H9 (cell line): ENCODE measurements around the gene POFUT2. TPM values are rescaled to one million over a fixed set of nuclear protein-coding genes. Genes with fewer than 3 reads are reported as not detected.

ENCODE experiments used
- DNase-seq: peaks from one replicate; pipeline ENCODE4 v3.0.0-alpha.2; 2017
- H2AFZ ChIP-seq: one replicate; pipeline ENCODE4 v1.6.1; 2013; ENCODE audit warnings: mild to moderate bottlenecking, low read length, control low read depth, moderate library complexity
- H2AK5ac ChIP-seq: 2 replicates; pipeline ENCODE4 v1.6.1; 2013; ENCODE audit warnings: low read length, control low read depth, mixed read lengths; ENCODE audit not compliant: insufficient read length
- H2BK120ac ChIP-seq: one replicate; pipeline ENCODE4 v1.6.1; 2013; ENCODE audit warnings: low read depth, mild to moderate bottlenecking, low read length, control low read depth, inconsistent platforms; ENCODE audit not compliant: poor library complexity, severe bottlenecking
- H2BK12ac ChIP-seq: 2 replicates; pipeline ENCODE4 v1.6.1; 2013; ENCODE audit warnings: low read length, control low read depth, mixed read lengths, low read depth; ENCODE audit not compliant: insufficient read length
- H2BK15ac ChIP-seq: 2 replicates; pipeline ENCODE4 v1.6.1; 2013; ENCODE audit warnings: low read depth, low read length, control low read depth
- H2BK20ac ChIP-seq: one replicate; pipeline ENCODE4 v1.6.1; 2013; ENCODE audit warnings: low read depth, mild to moderate bottlenecking, low read length, control low read depth, inconsistent platforms; ENCODE audit not compliant: poor library complexity, severe bottlenecking
- H2BK5ac ChIP-seq: 2 replicates; pipeline ENCODE4 v1.6.1; 2013; ENCODE audit warnings: low read length, control low read depth, mixed read lengths; ENCODE audit not compliant: insufficient read length
- H3K14ac ChIP-seq: 2 replicates; pipeline ENCODE4 v1.6.1; 2013; ENCODE audit warnings: low read length, control low read depth; ENCODE audit not compliant: insufficient read depth
- H3K18ac ChIP-seq: 2 replicates; pipeline ENCODE4 v1.6.1; 2013; ENCODE audit warnings: low read depth, mild to moderate bottlenecking, mixed read lengths, low read length, control low read depth; ENCODE audit not compliant: insufficient read length
- H3K23ac ChIP-seq: 2 replicates; pipeline ENCODE4 v1.6.1; 2013; ENCODE audit warnings: low read length, control low read depth, mixed read lengths, low read depth; ENCODE audit not compliant: insufficient read length
- H3K23me2 ChIP-seq: 2 replicates; pipeline ENCODE4 v1.6.1; 2013; ENCODE audit warnings: low read depth, mild to moderate bottlenecking, mixed read lengths, low read length, control low read depth; ENCODE audit not compliant: insufficient read length, poor library complexity, severe bottlenecking
- H3K27ac ChIP-seq: 2 replicates; pipeline ENCODE4 v1.5.1; 2013; ENCODE audit warnings: low read length, control low read depth, mixed read lengths, low read depth; ENCODE audit not compliant: insufficient read length
- H3K27me3 ChIP-seq: 2 replicates; pipeline ENCODE4 v1.6.1; 2013; ENCODE audit warnings: low read length, control low read depth, inconsistent platforms; ENCODE audit not compliant: insufficient read depth
- H3K4ac ChIP-seq: 2 replicates; pipeline ENCODE4 v1.6.1; 2013; ENCODE audit warnings: low read depth, mild to moderate bottlenecking, control low read depth, inconsistent platforms, low read length, moderate library complexity
- H3K4me1 ChIP-seq: 2 replicates; pipeline ENCODE4 v1.6.1; 2013; ENCODE audit warnings: low read length, control low read depth, inconsistent platforms; ENCODE audit not compliant: insufficient read depth
- H3K4me2 ChIP-seq: 2 replicates; pipeline ENCODE4 v1.6.1; 2013; ENCODE audit warnings: low read length, control low read depth, mixed read lengths; ENCODE audit not compliant: insufficient read length, insufficient read depth
- H3K56ac ChIP-seq: 2 replicates; pipeline ENCODE4 v1.6.1; 2013; ENCODE audit warnings: low read depth, mild to moderate bottlenecking, mixed read lengths, low read length, control low read depth; ENCODE audit not compliant: insufficient read length
- H3K79me1 ChIP-seq: 2 replicates; pipeline ENCODE4 v1.6.1; 2013; ENCODE audit warnings: low read depth, mild to moderate bottlenecking, moderate library complexity, low read length, control low read depth, inconsistent platforms; ENCODE audit not compliant: insufficient read depth, poor library complexity, severe bottlenecking
- H3K79me2 ChIP-seq: 2 replicates; pipeline ENCODE4 v1.6.1; 2013; ENCODE audit warnings: low read length, control low read depth, inconsistent platforms; ENCODE audit not compliant: insufficient read depth
- H3K9ac ChIP-seq: 2 replicates; pipeline ENCODE4 v1.6.1; 2013; ENCODE audit warnings: low read length, control low read depth, mixed read lengths; ENCODE audit not compliant: insufficient read length; ENCODE audit errors: extremely low read depth
- H3K9me3 ChIP-seq: one replicate; pipeline ENCODE4 v1.6.1; 2013; ENCODE audit warnings: low read depth, low read length, inconsistent platforms; ENCODE audit not compliant: control insufficient read depth
- H3T11ph ChIP-seq: one replicate; pipeline ENCODE4 v1.6.1; 2013; ENCODE audit warnings: mild to moderate bottlenecking, low read length, control low read depth, inconsistent platforms
- H4K20me1 ChIP-seq: one replicate; pipeline ENCODE4 v1.6.1; 2013; ENCODE audit not compliant: control insufficient read depth, insufficient read length, insufficient read depth
- H4K5ac ChIP-seq: 2 replicates; pipeline ENCODE4 v1.6.1; 2013; ENCODE audit warnings: low read depth, mild to moderate bottlenecking, mixed read lengths, low read length, control low read depth; ENCODE audit not compliant: insufficient read length
- H4K8ac ChIP-seq: replicated peaks from 2 replicates; pipeline ENCODE4 v1.6.1; 2013; ENCODE audit warnings: low read length, control low read depth, mixed read lengths, low read depth; ENCODE audit not compliant: insufficient read length
- H4K91ac ChIP-seq: 2 replicates; pipeline ENCODE4 v1.6.1; 2013; ENCODE audit warnings: low read depth, mild to moderate bottlenecking, moderate library complexity, mixed read lengths, low read length, control low read depth; ENCODE audit not compliant: insufficient read length
- H3K27ac Mint-ChIP-seq, 3 experiments: 2 replicates in 2 of 3; 3 replicates in 1 of 3; pipeline ENCODE4 v1.8.0; 2020 to 2021; ENCODE audit warnings: mixed read lengths in 3 of 3, mild to moderate bottlenecking in 1 of 3, moderate library complexity in 1 of 3
- H3K27me3 Mint-ChIP-seq: 2 replicates; pipeline ENCODE4 v1.8.0; 2021; ENCODE audit warnings: low read depth, mild to moderate bottlenecking, moderate library complexity, mixed read lengths
- H3K36me3 Mint-ChIP-seq, 3 experiments: 2 replicates in 2 of 3; 3 replicates in 1 of 3; pipeline ENCODE4 v1.8.0; 2020 to 2021; ENCODE audit warnings: low read depth in 3 of 3, mixed read lengths in 3 of 3; ENCODE audit not compliant: insufficient read depth in 1 of 3
- H3K4me1 Mint-ChIP-seq, 2 experiments: 2 replicates each; pipeline ENCODE4 v1.8.0; 2020; ENCODE audit warnings: mixed read lengths in 2 of 2
- H3K4me3 Mint-ChIP-seq, 2 experiments: 2 replicates in 1 of 2; 3 replicates in 1 of 2; pipeline ENCODE4 v1.8.0; 2020 to 2021; ENCODE audit warnings: mild to moderate bottlenecking in 2 of 2, mixed read lengths in 2 of 2, moderate library complexity in 1 of 2
- H3K9me3 Mint-ChIP-seq, 2 experiments: 2 replicates in 1 of 2; 3 replicates in 1 of 2; pipeline ENCODE4 v1.8.0; 2020; ENCODE audit warnings: mild to moderate bottlenecking in 2 of 2, mixed read lengths in 2 of 2, moderate library complexity in 1 of 2
- WGBS: extraction: QIAGEN DNeasy Blood & Tissue Kit; methylation state at CpG from one replicate; pipeline ENCODE4 v1.1.7; 2013; ENCODE audit warnings: missing lambda C conversion rate, low lambda C conversion rate, mixed read lengths; ENCODE audit not compliant: insufficient read length; ENCODE audit errors: extremely low coverage; 5-methylcytosine and 5-hydroxymethylcytosine counted together
- total RNA-seq: library from RNA; stranded (reverse); gene quantifications from 2 replicates; pipeline ENCODE4 v1.2.1, GENCODE V29; 2021
- TF ChIP-seq, protein P1 (sequence below): fragments of 200-600 bp; sonication (generic); conservative IDR thresholded peaks from 3 replicates; pipeline ENCODE4 v1.8.0; 2021; ENCODE audit warnings: antibody characterized with exemption, mild to moderate bottlenecking

Gene POFUT2
- total RNA-seq, 1 experiment from 2014 or later: 34.8 TPM

DNA sequence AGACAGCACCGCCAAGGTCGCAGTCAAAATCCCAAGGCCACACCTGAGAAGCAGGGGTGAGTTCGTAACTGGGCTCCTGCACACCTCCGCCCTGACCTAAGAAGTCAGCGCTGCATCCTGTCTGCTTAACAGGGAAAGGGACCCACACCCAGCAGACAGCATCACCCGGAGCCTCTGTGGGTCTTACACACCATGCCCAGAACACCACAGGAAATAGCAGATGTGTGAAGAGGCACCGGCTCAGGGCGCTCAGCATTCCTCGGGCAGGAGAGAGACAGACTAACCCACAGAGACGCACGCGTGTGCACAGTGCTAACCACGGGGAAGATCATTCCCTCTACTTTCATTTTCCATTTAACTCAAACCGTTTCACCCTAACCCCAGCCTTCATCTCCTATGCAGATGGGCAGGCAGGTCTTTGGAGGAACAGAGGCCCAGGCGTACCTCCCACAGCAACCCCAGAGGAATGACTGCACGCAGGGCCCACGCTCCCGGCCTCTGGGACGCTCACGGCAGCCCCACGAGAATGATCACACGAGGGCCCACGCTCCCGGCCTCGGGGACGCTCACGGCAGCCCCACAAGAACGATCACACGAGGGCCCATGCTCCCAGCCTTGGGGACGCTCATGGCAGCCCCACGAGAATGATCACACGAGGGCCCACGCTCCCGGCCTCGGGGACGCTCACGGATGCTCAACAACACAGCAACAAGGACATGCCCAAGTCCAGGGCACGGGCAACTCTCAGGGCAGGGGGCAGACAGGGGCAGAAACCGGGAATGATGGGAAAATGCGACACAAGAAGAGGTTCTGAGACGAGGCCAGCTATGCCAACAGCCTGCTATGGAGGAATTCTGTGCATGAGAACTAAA lies 20.9 kb downstream of the POFUT2 start:
- Histone ChIP-seq H3K4ac (no peak overlapping the region), H3K4me1 (no peaks in the 10 kb centered on the region), H4K8ac (no peak overlapping the region), H2BK12ac (no peak overlapping the region), H2BK120ac (no peak overlapping the region), H3K18ac (no peak overlapping the region), H3K9ac (no peak overlapping the region), H3K56ac (no peak overlapping the region), H3K4me2 (no peak overlapping the region), H4K5ac (no peak overlapping the region), H2AFZ (no peak overlapping the region), H3K79me1 (no peaks in the 10 kb centered on the region), H3T11ph (no peak overlapping the region), H3K23me2 (no peaks in the 10 kb centered on the region), H3K9me3 (no peaks in the 10 kb centered on the region), H3K23ac (no peak overlapping the region), H4K91ac (no peak overlapping the region), H3K14ac (no peak overlapping the region), H2BK20ac (no peak overlapping the region), H2BK15ac (no peak overlapping the region), H2AK5ac (no peak overlapping the region), H4K20me1 (no peaks in the 10 kb centered on the region), H3K27ac (no peak overlapping the region), H2BK5ac (no peak overlapping the region), H3K27me3 (no peaks in the 10 kb centered on the region), H3K79me2 (no peaks in the 10 kb centered on the region)
- H3K36me3 Mint-ChIP-seq: peaks cover 36 to 59% (median 54%) of the 10 kb centered on the region in 3 experiments
- TF ChIP-seq, protein P1, sequence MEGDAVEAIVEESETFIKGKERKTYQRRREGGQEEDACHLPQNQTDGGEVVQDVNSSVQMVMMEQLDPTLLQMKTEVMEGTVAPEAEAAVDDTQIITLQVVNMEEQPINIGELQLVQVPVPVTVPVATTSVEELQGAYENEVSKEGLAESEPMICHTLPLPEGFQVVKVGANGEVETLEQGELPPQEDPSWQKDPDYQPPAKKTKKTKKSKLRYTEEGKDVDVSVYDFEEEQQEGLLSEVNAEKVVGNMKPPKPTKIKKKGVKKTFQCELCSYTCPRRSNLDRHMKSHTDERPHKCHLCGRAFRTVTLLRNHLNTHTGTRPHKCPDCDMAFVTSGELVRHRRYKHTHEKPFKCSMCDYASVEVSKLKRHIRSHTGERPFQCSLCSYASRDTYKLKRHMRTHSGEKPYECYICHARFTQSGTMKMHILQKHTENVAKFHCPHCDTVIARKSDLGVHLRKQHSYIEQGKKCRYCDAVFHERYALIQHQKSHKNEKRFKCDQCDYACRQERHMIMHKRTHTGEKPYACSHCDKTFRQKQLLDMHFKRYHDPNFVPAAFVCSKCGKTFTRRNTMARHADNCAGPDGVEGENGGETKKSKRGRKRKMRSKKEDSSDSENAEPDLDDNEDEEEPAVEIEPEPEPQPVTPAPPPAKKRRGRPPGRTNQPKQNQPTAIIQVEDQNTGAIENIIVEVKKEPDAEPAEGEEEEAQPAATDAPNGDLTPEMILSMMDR: no peak
- no peaks in the 10 kb centered on the region for H3K4me1 Mint-ChIP-seq
- no peaks in the 10 kb centered on the region for H3K27me3 Mint-ChIP-seq
- no CpG with 5 or more reads among the region's 41 CpGs for WGBS
- H3K9me3 Mint-ChIP-seq: peaks cover 2 to 4% of the 10 kb centered on the region in 2 experiments; a peak in 3 of 5 replicates
- DNase-seq: peak; percentile 17
- no peak overlapping the region for H3K4me3 Mint-ChIP-seq
- H3K27ac Mint-ChIP-seq: peak overlapping the region in 1 of 3 experiments; percentile 28; a peak in 2 of 7 replicates
